A673 (cell line): Measurements from ENCODE around the gene GAS7. TPM values are rescaled to one million over a fixed set of nuclear protein-coding genes. Genes with fewer than 3 reads are reported as not detected.

ENCODE experiments used
- BruUV-seq: library from RNA; stranded (reverse); fragments of 400-500 nt; replicated peaks from 2 replicates; lab custom pipeline; 2021; lab: Mats Ljungman, UMichigan
- CTCF ChIA-PET: fragments of 300-600 bp; sonication (Branson Sonifier 250); formaldehyde crosslinking; loops from one replicate; lab custom pipeline; 2022; ENCODE audit warnings: antibody characterized with exemption; lab: Charles Lee
- POLR2A ChIA-PET: fragments of 300-600 bp; sonication (Branson Sonifier 250); formaldehyde crosslinking; loops from one replicate; lab custom pipeline; 2022; ENCODE audit warnings: antibody characterized with exemption; ENCODE audit not compliant: low non-redundant PET; lab: Charles Lee
- DNase-seq: peaks from one replicate; pipeline ENCODE4 v3.0.0-alpha.2; 2015; ENCODE audit warnings: low spot score
- H3K27ac ChIP-seq: fragments of 200-600 bp; sonication (generic); 2 replicates; pipeline ENCODE4 v1.5.1; 2016; ENCODE audit warnings: mixed run types, low read depth, mild to moderate bottlenecking, mixed read lengths, antibody characterized with exemption, low read length; ENCODE audit not compliant: poor library complexity, severe bottlenecking
- H3K27me3 ChIP-seq: fragments of 200-600 bp; sonication (generic); replicated peaks from 2 replicates; pipeline ENCODE4 v1.6.1; 2017; ENCODE audit warnings: mixed run types, low read depth, mild to moderate bottlenecking, mixed read lengths, antibody characterized with exemption, low read length; ENCODE audit not compliant: insufficient read depth, poor library complexity
- H3K36me3 ChIP-seq: fragments of 200-600 bp; sonication (generic); 2 replicates; pipeline ENCODE4 v1.6.1; 2016; ENCODE audit warnings: mixed run types, mild to moderate bottlenecking, mixed read lengths, antibody characterized with exemption, low read length; ENCODE audit not compliant: insufficient read depth, poor library complexity, severe bottlenecking
- H3K4me1 ChIP-seq: fragments of 200-600 bp; sonication (generic); 2 replicates; pipeline ENCODE4 v1.6.1; 2017; ENCODE audit warnings: mixed run types, mild to moderate bottlenecking, mixed read lengths, antibody characterized with exemption, low read length; ENCODE audit not compliant: insufficient read depth, poor library complexity, severe bottlenecking
- H3K4me3 ChIP-seq: fragments of 200-600 bp; sonication (generic); 2 replicates; pipeline ENCODE4 v1.5.1; 2016; ENCODE audit warnings: low read depth, mixed run types, mild to moderate bottlenecking, mixed read lengths, low read length; ENCODE audit not compliant: poor library complexity, severe bottlenecking
- H3K9me3 ChIP-seq: fragments of 200-600 bp; sonication (generic); 2 replicates; pipeline ENCODE4 v1.6.1; 2016; ENCODE audit warnings: mixed run types, low read depth, mild to moderate bottlenecking, mixed read lengths, antibody characterized with exemption, low read length; ENCODE audit not compliant: poor library complexity, severe bottlenecking
- CTCF ChIP-seq: fragments of 300-800, 200-600 bp; sonication (generic); conservative IDR thresholded peaks from 2 replicates; pipeline ENCODE4 v1.5.1; 2017; ENCODE audit warnings: low read depth, mild to moderate bottlenecking, antibody characterized with exemption, low read length, moderate library complexity, mixed read lengths
- EZH2 ChIP-seq: fragments of 200-600 bp; sonication (generic); IDR thresholded peaks from 2 replicates; pipeline ENCODE4 v1.6.1; 2017; ENCODE audit warnings: borderline replicate concordance, low read depth, mild to moderate bottlenecking, mixed read lengths, antibody characterized with exemption, low read length; ENCODE audit not compliant: poor library complexity, severe bottlenecking
- intact Hi-C: fragments of 100-400 bp; cut with micrococcal nuclease; formaldehyde crosslinking; loops from one replicate; pipeline ENCODE4 v1.10.0; 2022; ENCODE audit not compliant: unreplicated experiment
- total RNA-seq: library from RNA; stranded (reverse); gene quantifications from 2 replicates; pipeline ENCODE4 v1.2.3, GENCODE V29; 2021

Gene GAS7
- total RNA-seq, 1 experiment from 2014 or later: 2.3 TPM

GRCh38 chr17:10072086-10072485, 126.3 kb downstream of the GAS7 start:
- BruUV-seq: no TSS peak
- TF ChIP-seq EZH2 (no peak), CTCF (no peak)

GRCh38 chr17:10071141-10071540, 127.3 kb downstream of the GAS7 start:
- Histone ChIP-seq H3K9me3 (no peaks in the 10 kb centered on the region), H3K27ac (no peak overlapping the region), H3K27me3 (no peaks in the 10 kb centered on the region), H3K4me3 (no peak overlapping the region), H3K36me3 (no peaks in the 10 kb centered on the region), H3K4me1 (no peaks in the 10 kb centered on the region)
- ChIA-PET CTCF (no interaction called here), POLR2A (no interaction called here)
- intact Hi-C loops: no loop called here
- BruUV-seq: no TSS peak
- TF ChIP-seq EZH2: no peak
- TF ChIP-seq CTCF: no peak
- DNase-seq: no peak

More at GRCh38 chr17:10072086-10072485, 126.3 kb downstream of the GAS7 start:
- no peak overlapping the region for H3K4me3 ChIP-seq
- DNase-seq: no peak
- no peaks in the 10 kb centered on the region for H3K36me3 ChIP-seq
- H3K9me3 ChIP-seq: no peaks in the 10 kb centered on the region
- ChIA-PET CTCF (no interaction called here), POLR2A (no interaction called here)
- H3K27me3 ChIP-seq: no peaks in the 10 kb centered on the region
- intact Hi-C loops: no loop called here
- H3K27ac ChIP-seq: no peak overlapping the region
- H3K4me1 ChIP-seq: no peaks in the 10 kb centered on the region

- intact Hi-C loops: no loop called here
- POLR2A ChIA-PET: no interaction called here
- CTCF ChIA-PET: no interaction called here
- TF ChIP-seq CTCF: no peak
- TF ChIP-seq EZH2: no peak
- no peak for DNase-seq
- Histone ChIP-seq H3K27ac (no peak overlapping the region), H3K27me3 (no peaks in the 10 kb centered on the region), H3K9me3 (no peaks in the 10 kb centered on the region), H3K36me3 (no peaks in the 10 kb centered on the region), H3K4me3 (no peak overlapping the region), H3K4me1 (no peaks in the 10 kb centered on the region)
- no TSS peak for BruUV-seq
These were observed 127.7 kb downstream of the GAS7 start for GRCh38 chr17:10070690-10071089.
